Ishikawa (cell line): ENCODE measurements around the gene SLC11A1.

Source experiments
- EP300 ChIP-seq: IDR thresholded peaks from 2 replicates; pipeline ENCODE4 v1.6.1; 2012; ENCODE audit warnings: borderline replicate concordance
- RAD21 ChIP-seq: IDR thresholded peaks from 2 replicates; pipeline ENCODE4 v1.6.1; 2012; ENCODE audit warnings: low read depth
- REST ChIP-seq: IDR thresholded peaks from 2 replicates; pipeline ENCODE4 v1.6.1; 2012; ENCODE audit warnings: low read depth, mild to moderate bottlenecking
- TCF12 ChIP-seq: IDR thresholded peaks from 2 replicates; pipeline ENCODE4 v1.6.1; 2012; ENCODE audit warnings: low read depth
- ZBTB7A ChIP-seq: IDR thresholded peaks from 2 replicates; pipeline ENCODE4 v1.6.1; 2012; ENCODE audit warnings: low read depth

DNA sequence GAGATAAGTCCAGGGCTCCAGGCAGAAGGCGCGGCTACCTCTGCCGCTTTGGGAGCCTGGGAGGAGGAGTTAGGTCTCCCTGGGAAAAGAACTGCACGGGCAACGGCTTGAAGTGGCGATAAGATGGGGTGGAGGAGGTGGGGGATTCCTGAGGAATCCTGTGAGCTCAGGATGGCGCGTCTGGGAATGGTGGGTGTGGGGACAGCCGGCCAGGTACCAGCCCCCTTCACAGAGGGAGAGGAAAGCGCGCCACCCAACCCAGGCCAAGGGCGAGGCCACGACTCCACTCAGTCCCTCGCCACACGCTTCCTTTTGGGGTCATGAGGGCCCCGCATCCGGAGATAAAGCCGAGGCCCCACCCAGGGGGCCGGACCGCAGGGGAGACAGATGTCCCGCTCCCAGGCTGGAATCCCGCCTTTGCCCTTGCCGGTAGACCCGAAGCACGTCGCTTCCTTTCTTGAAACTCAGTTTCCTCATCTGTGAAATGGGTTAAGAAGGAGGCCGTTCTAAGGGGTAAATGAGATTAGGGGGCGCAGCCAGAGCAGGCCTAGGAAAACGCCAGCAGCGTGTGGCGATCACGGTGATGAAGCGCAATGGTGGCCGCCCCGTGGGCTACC lies 15.9 kb downstream of the SLC11A1 start:
- no peak for TF ChIP-seq REST
- TF ChIP-seq EP300, result no peak
- no peak for TF ChIP-seq TCF12
- TF ChIP-seq RAD21, result no peak
- TF ChIP-seq ZBTB7A, result no peak
